Stimulated activated CD8-positive, alpha-beta memory T cell treated with anti-CD3 and anti-CD28 coated beads, Interleukin-4, amount 100 ng/mL, for 1 hour (primary cell): ENCODE measurements around the gene CCDC188.

ENCODE experiments used
- DNase-seq, 2 donors: peaks; one replicate each; pipeline ENCODE4 v3.0.0-alpha.2; 2020; ENCODE audit warnings: low read depth in 2 of 2, low spot score in 1 of 2

The CCDC188 gene

DNA sequence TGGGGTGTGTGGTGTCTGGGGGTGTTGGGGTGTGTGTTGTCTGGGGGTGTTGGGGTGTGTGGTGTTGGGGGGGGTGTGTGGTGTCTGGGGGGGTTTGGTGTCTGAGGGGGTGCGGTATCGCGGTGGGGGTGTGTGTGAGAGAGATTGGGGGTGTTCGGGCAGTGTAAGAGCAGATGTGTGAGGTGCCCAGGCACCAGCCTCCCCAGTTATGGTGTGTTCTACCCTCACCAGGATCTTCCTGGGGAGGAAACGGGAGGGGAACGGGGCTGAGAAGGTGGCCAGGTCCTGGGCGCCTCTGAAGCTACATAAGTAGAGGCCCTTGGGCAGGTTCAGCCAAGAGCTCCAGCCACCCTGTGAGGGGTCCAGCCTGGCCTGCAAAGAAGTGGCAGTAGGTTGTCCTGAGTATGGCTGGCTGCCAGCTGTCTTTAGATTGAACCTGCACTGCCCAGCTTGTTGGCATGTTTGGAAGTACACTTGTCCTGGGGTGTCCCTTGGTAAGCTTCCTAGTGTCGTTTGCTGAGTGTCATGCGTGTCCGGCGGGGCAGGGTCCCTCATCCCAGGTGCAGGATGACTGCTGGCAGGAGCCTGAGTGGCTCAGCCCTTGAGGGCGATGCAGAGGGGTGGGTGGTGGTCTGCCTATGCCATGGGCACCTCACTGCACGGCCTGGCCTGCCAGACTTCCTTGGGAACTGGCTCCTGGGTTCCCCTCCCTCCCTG lies 27.3 kb downstream of the CCDC188 start:
- no peak for DNase-seq

- DNase-seq = no peak
Measured at GRCh38 chr22:20121856-20122415, 28.9 kb downstream of the CCDC188 start.

GRCh38 chr22:20118300-20119020 lies 32.4 kb downstream of the CCDC188 start:
- DNase-seq = no peak

DNA sequence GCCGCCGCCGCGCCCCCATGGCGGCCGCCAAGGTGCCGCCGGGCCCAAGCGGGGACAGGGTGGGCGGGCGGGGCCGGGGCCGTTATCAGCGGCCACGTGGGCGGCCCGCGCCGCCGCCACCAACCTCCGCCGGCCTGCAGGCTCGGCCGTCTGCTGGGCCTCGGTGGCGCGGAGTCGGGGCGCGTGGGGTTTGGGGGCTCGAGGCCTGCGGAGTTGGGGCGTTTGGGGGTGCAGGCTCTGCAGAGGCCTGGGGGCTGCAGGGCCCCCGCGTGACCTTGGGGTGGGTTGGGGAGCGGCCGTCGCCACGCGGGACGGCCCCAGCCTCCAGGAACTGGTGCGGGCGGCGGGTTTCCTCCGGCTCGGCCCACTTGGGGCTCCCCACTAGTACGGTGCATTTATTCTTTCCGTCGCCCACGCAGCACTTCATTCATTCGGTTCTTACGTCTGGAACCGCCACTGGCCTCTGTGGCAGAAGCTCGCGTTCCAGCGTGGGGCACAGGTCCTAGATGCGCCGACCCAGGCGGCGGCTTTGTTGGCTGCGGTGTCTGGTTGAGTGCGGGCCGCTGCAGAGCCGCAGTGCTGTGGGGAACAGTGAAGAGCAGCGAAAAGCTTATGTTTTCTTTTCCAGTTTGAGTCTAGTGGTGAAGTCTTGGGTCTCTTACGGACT lies 33.1 kb downstream of the CCDC188 start:
- DNase-seq = no peak

DNA sequence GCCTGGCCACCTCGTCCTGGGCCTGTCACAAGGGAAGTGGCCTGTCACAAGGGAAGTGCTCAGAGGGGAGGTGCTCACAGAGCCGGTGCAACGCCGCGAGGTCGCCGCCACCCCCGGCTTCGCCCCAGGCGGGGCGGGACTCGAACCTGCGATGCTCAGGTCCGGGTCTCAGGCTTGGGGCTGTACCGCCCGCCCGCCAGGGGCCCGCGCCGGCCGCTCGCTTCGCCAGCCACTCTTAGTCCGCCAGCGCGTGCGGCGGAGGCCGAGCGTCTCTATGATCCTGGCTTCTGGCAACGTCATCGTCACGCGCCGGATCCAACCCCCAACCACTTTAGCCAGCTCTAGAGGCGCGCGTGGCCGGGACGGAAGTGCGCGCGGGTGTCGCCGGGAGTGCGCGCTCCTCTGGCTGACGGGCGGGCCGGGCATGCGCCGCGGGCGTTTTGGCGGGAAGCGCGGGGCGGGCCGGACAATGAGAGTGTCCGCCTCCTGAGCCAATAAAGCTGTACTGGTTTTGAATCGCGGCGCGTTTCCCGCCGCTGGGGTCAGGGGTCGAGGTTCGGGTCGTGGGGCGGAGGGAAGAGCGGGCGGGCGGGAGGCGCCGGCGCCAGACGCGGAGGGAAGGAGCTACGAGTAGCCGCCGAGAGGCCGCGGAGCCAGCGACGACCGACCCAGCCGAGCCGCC lies 33.8 kb downstream of the CCDC188 start, which contains the start of gene TRMT2A:
TRMT2A (minus strand) TSS at position 276 of the 682 bp plus-strand sequence. CDS start 320 bp downstream, outside the sequence.
- peak; percentile 93 to 96 for DNase-seq

- no peak for DNase-seq
Measured at GRCh38 chr22:20116376-20116950, 34.4 kb downstream of the CCDC188 start.

- DNase-seq = no peak
Measured at GRCh38 chr22:20115691-20116375, 35.0 kb downstream of the CCDC188 start, which contains the start of gene RANBP1. RANBP1 (plus strand) TSS chr22:20116104; CDS start chr22:20116185, 81 bp downstream.

DNA sequence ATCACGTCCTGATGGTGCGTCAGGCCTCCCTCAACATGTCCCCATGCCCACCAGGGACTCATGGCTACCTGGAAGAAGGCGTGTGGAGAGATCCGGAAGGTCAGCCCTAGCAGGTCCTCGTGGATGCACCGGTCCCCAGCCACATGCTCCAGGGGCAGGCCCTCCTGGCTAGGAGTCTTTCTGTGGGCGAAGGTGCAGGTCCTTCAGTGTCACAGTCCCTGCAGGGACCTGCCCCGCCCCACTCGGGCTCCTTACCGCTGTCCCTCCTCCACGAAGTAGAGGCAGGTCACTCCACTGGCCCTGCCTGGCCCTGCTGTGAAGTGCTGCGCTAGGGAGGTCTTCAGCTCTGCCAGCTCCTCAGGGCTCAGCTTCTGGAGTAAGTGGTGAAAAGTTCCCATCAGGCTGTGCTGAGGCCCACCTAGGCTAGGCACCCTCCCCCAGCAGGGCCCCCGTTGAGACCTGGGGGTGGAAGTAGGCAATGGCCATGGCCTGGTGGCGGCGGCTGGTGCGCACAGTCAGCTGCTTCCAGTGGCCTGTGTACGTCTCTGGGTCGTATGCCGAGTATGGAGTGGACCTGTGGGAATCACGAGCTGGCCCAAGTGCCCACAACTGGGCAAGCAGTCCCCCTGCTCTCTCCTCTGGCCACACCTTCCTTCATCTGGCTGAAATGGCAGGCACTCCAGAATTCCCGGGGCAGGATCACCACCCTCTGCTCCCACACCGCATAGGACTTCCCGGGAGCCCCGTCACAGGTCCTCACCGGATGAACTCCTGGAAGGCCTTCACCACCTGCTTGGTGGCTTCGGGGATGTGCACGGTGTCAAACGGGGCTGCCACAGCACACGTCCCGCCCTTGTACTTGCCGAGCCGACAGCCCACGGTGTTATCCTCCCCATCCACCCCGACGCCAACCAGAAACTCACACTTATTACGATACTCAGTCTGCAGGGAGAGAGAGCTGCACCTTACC lies 36.1 kb downstream of the CCDC188 start:
- DNase-seq = no peak

DNA sequence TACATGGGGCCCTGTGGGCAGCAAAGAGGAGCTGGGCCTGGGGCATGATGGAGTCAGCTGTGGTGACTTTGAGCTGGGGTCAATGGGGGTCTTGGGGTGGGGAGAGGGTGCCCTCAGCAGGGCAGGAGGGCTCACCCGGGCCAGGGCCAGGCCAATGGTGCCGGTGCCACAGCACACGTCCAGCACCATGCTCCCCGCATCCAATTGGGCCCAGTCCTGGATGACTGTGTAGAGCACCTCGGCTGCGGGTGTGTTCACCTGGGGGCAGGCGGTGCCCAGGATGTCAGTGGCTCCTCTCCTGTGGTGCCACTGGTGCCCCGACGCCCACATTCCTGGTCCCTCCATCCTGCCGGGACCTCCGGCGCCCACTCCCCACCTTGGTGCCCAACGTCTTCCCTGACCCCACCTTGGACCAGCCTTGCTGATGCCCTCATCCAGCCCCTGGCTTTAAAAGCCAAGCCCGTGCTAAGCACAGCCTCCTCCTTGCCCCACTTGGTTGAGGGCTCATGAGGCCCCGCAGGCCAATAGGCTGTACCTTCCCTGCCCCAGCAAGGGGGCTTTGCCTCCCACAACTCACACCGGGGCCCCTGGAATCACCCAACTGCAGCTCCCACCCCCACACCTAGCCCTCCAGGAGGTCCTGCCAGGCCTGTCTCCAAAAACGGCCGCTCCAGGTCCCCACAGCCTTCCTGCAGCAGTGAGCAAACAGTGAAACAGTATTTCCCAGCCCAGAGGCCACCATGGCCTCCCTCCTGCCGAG lies 37.1 kb downstream of the CCDC188 start:
- no peak for DNase-seq

DNA sequence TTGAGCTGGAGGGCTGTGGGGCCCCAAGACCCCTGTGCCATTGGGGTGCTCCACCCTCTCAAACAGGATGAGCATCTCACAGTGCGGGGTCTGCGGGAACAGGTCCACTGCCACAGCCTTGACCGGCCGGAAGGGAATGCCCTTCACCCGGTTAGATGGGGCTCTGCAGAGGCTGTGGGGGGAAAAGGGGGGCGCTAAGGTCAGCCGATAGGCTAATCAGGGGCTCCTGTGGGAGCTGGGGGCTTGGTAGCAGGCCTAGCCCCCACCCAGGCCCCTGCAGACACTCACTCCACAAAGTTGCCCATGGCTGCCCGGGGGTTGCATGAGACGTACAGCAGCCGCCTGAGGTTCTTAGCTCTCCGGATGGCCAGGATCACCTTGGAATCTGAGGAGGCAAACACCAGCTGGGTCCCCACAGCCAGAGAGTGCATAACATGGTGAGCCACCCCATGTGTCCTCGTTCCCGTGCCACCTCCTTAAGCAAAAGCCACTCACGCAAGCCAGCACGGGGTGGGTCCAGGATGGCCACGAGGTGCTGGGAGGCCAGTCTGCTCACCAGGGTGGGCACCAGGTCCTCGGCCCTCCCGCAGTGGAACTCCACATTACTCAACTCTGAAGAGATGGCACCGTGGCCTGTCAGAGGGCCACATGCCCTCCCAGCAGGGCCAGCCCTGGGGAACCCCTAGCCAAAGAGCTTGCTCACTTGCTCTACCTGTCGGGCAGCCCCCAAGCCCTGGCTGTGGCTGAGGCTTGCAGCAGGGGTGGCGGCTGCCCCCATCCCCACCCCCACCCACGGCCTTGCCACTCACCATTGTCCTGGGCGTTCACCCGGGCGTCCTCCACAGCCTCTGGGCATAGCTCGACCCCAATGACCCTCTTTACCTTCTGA lies 38.0 kb downstream of the CCDC188 start:
- no peak for DNase-seq

GRCh38 chr22:20111689-20112622 lies 38.9 kb downstream of the CCDC188 start:
- no peak for DNase-seq

DNA sequence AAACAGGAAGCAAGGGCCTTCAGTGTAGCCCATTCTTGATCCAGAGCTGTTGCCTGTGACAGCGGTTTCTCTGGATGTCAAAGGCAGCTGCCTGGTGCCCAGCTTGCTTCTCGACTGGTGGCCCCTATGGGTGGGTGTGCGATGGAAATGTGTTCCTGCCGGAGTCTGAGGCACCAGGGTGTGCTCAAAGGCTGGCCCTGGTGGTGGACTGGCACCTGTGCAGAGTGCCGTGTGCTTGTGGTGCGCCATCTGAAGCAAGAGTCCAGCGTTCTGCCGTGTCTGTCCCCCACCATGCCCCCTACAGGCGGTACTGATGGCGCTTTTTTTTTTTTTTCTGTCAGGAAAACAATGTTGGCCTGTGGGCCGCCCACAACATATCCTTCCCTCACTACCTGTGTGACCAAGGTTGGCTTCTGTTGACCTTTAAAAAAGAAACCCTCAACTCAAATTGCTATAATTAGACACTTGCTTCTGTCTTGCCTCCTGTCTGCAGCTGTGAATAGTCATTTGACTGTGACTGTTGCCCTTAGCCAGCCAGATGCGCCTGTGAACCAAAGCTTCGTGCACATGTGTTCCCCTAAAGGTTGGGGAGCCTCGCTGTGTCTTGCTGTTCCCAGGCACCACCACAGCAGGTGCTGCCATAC lies 39.7 kb downstream of the CCDC188 start:
- DNase-seq = no peak

- DNase-seq = no peak
Measured at GRCh38 chr22:20110359-20110985, 40.4 kb downstream of the CCDC188 start.

DNA sequence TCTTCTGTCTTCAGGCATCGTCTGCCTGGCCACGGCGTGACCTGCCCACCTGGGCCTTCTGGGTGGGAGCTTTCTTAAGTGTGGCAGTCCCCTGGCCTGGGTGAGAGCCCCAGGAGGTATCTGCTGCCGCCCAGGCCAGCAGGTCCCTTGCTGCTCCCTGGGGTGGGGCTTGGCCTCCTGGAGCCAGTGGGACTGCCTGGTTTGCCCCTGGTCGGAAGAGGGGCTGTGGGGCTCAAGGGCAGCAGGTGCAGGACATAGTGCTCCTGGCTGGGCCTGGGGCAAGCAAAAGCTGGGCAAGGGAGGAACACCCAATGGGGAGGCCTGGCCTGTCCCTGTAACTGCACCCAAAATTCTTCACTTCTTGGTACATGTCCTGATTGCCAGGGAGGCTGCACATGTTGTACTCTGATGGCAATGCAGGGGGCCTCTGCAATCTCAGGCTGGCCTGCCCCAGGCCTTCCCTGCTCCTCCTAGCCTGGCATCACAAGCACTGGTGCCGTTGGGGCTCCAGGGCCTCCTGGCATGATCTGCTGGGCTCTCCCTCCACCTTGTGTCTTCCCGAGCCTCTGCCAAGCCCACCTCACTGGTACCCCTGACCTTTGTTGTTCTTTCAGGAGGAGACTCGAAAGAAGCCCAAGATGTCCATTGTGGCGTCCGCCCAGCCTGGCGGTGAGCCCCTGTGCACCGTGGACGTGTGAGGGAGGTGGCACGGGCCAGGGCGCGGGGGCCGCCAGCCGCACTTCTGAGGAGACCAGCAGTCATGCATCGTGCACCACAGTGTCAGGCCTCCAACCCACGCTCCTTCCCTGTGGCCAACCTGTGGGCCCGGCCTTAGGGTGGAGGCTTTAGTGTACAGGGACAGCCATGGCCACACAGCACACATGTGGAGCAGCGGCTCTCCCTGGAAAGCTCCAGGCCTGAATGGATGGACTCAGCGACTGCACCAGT lies 41.2 kb downstream of the CCDC188 start:
- DNase-seq = no peak
